SU-DHL-6 (cell line): ENCODE measurements around the gene ELAPOR1.

Experiments used
- H2AFZ ChIP-seq: fragments of 200-600 bp; sonication (generic); 2 replicates; pipeline ENCODE4 v1.6.1; 2014; ENCODE audit warnings: low read depth, mild to moderate bottlenecking, moderate library complexity, mixed read lengths, antibody characterized with exemption, low read length; ENCODE audit not compliant: severe bottlenecking
- H3F3A ChIP-seq: fragments of 200-600 bp; shearing (Covaris generic); 2 replicates; pipeline ENCODE4 v1.6.0; 2016; ENCODE audit warnings: antibody characterized with exemption, mild to moderate bottlenecking; ENCODE audit not compliant: insufficient read depth
- H3K27ac ChIP-seq: fragments of 200-600 bp; sonication (generic); 2 replicates; pipeline ENCODE4 v1.5.1; 2016; ENCODE audit warnings: low read depth, mild to moderate bottlenecking, low read length, moderate library complexity, mixed read lengths
- H3K27me3 ChIP-seq: fragments of 200-600 bp; sonication (generic), shearing (Covaris generic); 2 replicates; pipeline ENCODE4 v1.6.0; 2014; ENCODE audit warnings: mild to moderate bottlenecking, low read length
- H3K36me3 ChIP-seq: fragments of 200-600 bp; sonication (generic); 2 replicates; pipeline ENCODE4 v1.6.1; 2014; ENCODE audit warnings: mild to moderate bottlenecking, low read length, mixed read lengths
- H3K4me2 ChIP-seq: fragments of 300-600, 200-600 bp; shearing (Covaris generic), sonication (generic); 2 replicates; pipeline ENCODE4 v1.6.0; 2014; ENCODE audit warnings: low read length, low read depth, mild to moderate bottlenecking; ENCODE audit not compliant: poor library complexity, severe bottlenecking
- H3K4me3 ChIP-seq: fragments of 200-600 bp; sonication (generic); 2 replicates; pipeline ENCODE4 v1.5.1; 2014; ENCODE audit warnings: antibody characterized with exemption, low read length, mild to moderate bottlenecking, mixed read lengths; ENCODE audit not compliant: insufficient read depth, poor library complexity, severe bottlenecking
- H3K79me2 ChIP-seq: fragments of 200-600 bp; sonication (generic); 2 replicates; pipeline ENCODE4 v1.6.1; 2014; ENCODE audit warnings: mild to moderate bottlenecking, low read length, moderate library complexity; ENCODE audit not compliant: insufficient read depth
- H3K9ac ChIP-seq: fragments of 200-600 bp; sonication (generic); 2 replicates; pipeline ENCODE4 v1.7.0; 2014; ENCODE audit warnings: mild to moderate bottlenecking, low read length
- H3K9me2 ChIP-seq: fragments of 200-600 bp; sonication (generic); replicated peaks from 2 replicates; pipeline ENCODE4 v1.6.1; 2014; ENCODE audit warnings: low read length; ENCODE audit not compliant: insufficient read depth
- H3K9me3 ChIP-seq: fragments of 200-600 bp; sonication (generic); 2 replicates; pipeline ENCODE4 v1.6.1; 2014; ENCODE audit warnings: low read length, mixed read lengths; ENCODE audit not compliant: insufficient read depth
- H4K20me1 ChIP-seq: fragments of 200-600 bp; sonication (generic); 2 replicates; pipeline ENCODE4 v1.6.1; 2014; ENCODE audit warnings: low read depth, mild to moderate bottlenecking, antibody characterized with exemption, low read length, moderate library complexity, mixed read lengths
- EZH2phosphoT487 ChIP-seq: fragments of 200-600 bp; sonication (generic), shearing (Covaris generic); conservative IDR thresholded peaks from 2 replicates; pipeline ENCODE4 v1.6.1; 2018; ENCODE audit warnings: mild to moderate bottlenecking, antibody characterized with exemption, low read length, moderate library complexity, mixed read lengths
- TF ChIP-seq, protein P1 (sequence below): fragments of 200-600 bp; sonication (generic); IDR thresholded peaks from one replicate; pipeline ENCODE4 v1.5.1; 2017; ENCODE audit warnings: antibody characterized with exemption, mild to moderate bottlenecking, low read length, moderate library complexity; ENCODE audit not compliant: insufficient read depth, poor library complexity, severe bottlenecking

The ELAPOR1 gene

DNA sequence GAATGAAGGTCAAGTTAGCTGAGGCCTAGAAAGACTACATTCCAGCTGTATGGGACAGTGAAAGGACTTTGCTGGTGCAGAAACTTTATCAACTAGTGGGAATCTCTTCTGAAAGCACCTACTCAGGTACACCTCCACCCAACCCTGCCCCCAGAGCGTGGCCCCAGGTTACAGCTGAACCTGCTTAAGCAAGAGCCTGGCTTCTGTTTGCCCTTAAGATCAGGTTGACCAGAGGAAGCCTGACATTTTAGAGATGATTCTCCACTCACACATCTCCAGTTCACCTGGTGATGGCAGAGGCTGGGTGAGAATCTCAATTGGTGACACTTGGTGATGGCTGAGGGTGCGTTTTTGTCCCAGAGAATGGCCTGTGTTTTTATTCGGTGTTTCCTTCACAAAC is 24.0 kb downstream of the ELAPOR1 start:
- Histone ChIP-seq H3K36me3 (no peaks in the 10 kb centered on the region), H3K9me2 (no peaks in the 10 kb centered on the region), H3K4me3 (no peak overlapping the region), H3K9ac (no peak overlapping the region), H3F3A (no peaks in the 10 kb centered on the region), H3K4me2 (no peak overlapping the region), H4K20me1 (no peaks in the 10 kb centered on the region), H2AFZ (no peak overlapping the region), H3K27ac (no peak overlapping the region), H3K27me3 (no peaks in the 10 kb centered on the region), H3K9me3 (no peaks in the 10 kb centered on the region), H3K79me2 (no peaks in the 10 kb centered on the region)
- no peak for TF ChIP-seq EZH2phosphoT487
- TF ChIP-seq, protein P1, sequence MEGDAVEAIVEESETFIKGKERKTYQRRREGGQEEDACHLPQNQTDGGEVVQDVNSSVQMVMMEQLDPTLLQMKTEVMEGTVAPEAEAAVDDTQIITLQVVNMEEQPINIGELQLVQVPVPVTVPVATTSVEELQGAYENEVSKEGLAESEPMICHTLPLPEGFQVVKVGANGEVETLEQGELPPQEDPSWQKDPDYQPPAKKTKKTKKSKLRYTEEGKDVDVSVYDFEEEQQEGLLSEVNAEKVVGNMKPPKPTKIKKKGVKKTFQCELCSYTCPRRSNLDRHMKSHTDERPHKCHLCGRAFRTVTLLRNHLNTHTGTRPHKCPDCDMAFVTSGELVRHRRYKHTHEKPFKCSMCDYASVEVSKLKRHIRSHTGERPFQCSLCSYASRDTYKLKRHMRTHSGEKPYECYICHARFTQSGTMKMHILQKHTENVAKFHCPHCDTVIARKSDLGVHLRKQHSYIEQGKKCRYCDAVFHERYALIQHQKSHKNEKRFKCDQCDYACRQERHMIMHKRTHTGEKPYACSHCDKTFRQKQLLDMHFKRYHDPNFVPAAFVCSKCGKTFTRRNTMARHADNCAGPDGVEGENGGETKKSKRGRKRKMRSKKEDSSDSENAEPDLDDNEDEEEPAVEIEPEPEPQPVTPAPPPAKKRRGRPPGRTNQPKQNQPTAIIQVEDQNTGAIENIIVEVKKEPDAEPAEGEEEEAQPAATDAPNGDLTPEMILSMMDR, result no peak

DNA sequence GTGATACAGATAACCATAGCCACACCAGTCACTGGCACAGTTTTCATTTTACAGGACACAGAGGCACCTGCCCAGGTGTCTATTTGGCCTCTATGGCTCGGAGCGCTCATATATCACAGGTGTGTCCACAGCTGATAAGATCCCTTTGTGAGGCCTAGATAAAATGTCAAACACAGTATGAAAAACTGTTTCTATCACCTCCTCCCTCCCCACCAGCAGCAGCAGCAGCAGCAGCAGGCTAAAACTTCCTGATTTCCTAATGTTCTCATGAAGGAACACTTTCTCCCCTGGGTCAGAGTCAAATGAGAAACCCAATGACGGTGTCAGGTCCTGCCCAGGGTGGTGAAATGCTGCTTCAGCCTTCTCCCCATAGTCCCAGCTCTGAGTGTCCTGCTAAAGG is 24.4 kb downstream of the ELAPOR1 start:
- Histone ChIP-seq H3K9ac (no peak overlapping the region), H2AFZ (no peak overlapping the region), H3F3A (no peaks in the 10 kb centered on the region), H3K4me2 (no peak overlapping the region), H3K27me3 (no peaks in the 10 kb centered on the region), H3K9me3 (no peaks in the 10 kb centered on the region), H3K9me2 (no peaks in the 10 kb centered on the region), H3K79me2 (no peaks in the 10 kb centered on the region), H3K27ac (no peak overlapping the region), H3K4me3 (no peak overlapping the region), H3K36me3 (no peaks in the 10 kb centered on the region), H4K20me1 (no peaks in the 10 kb centered on the region)
- TF ChIP-seq, protein P1, result no peak
- TF ChIP-seq EZH2phosphoT487, result no peak

DNA sequence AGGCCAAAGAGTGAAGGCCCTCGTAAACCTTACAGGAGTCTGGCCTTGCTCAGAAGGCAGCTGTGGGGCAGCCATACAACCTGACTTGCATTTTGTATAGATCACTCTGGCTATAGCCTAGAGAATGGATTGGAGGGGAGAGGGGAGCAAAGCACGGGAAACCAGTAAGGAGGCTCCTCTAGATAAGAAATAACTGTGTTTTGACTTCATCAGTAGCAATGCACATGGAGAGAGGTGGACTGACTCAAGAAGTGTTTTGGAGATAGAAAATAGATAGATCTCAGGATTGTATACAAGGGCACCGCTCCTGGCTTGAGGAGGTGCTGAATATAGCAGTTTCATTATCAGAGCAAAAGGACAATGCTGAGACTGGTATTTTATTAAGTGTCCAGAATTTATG is 26.5 kb downstream of the ELAPOR1 start:
- Histone ChIP-seq H3K36me3 (no peaks in the 10 kb centered on the region), H2AFZ (no peak overlapping the region), H3K9ac (no peak overlapping the region), H3K9me2 (no peaks in the 10 kb centered on the region), H3F3A (no peaks in the 10 kb centered on the region), H3K79me2 (no peaks in the 10 kb centered on the region), H3K4me3 (no peak overlapping the region), H3K27ac (no peak overlapping the region), H4K20me1 (no peaks in the 10 kb centered on the region), H3K9me3 (no peaks in the 10 kb centered on the region), H3K4me2 (no peak overlapping the region), H3K27me3 (no peaks in the 10 kb centered on the region)
- TF ChIP-seq EZH2phosphoT487, result no peak
- TF ChIP-seq, protein P1, result no peak
